GM12892 (cell line): ENCODE results near the gene EIF5AL1.
"Not testable (repeated sequence)": the region's sequence is repeated elsewhere in the genome, so short reads cannot be mapped to it uniquely, and the experiment has no call there.

ENCODE experiments used
- DNase-seq: peaks from one replicate; pipeline ENCODE4 v3.0.0; 2011; ENCODE audit not compliant: insufficient read length
- FAIRE-seq: peaks from 2 replicates; lab custom pipeline; 2011; peaks lifted over from hg19 to GRCh38; lab: Jason Lieb, UNC
- POLR2A ChIP-seq: IDR thresholded peaks from 2 replicates; pipeline ENCODE4 v1.6.1; 2011; ENCODE audit warnings: low read depth, low read length, control low read depth
- POLR2AphosphoS5 ChIP-seq: IDR thresholded peaks from 2 replicates; pipeline ENCODE4 v1.6.1; 2011; ENCODE audit warnings: low read depth, low read length, control low read depth
- TAF1 ChIP-seq: IDR thresholded peaks from 2 replicates; pipeline ENCODE4 v1.6.1; 2011; ENCODE audit warnings: low read depth, mild to moderate bottlenecking, control low read depth, low read length, borderline replicate concordance

Gene EIF5AL1

DNA sequence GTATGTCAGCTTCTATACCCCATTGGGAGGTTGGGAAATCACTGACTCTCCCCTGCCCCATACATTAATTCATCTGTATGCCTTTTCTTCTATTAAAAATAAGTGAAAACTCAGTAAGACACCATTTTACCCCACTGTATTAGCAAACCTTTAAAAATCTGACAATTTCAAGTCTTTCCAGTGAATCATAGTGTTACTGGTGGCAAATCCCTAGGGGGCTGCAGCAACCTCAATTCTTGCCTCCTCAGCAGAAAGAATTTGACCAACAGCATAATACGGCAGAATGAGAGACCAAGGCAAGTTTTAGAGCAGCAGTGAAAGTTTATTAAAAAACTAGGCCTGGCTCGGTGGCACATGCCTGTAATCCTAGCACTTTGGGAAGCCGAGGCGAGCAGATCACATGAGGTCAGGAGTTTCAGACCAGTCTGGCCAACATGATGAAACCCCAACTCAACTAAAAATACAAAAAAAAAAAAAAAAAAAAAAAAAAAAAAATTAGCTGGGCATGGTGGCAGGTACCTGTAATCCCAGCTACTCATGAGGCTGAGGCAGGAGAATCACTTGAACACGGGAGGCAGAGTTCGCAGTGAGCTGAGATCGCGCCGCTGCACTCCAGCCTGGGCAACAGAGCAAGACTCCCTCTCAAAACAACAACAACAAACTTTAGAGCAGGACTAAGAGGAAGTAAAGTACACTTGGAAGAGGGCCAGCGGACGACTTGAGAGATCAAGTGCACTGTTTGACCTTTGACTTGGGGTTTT is 21.0 kb downstream of the EIF5AL1 start:
- not testable (repeated sequence) for DNase-seq, FAIRE-seq

GRCh38 chr10:79533903-79534175 is 21.5 kb downstream of the EIF5AL1 start:
- not testable (repeated sequence) for DNase-seq, FAIRE-seq

GRCh38 chr10:79538311-79538710 is 26.0 kb downstream of the EIF5AL1 start:
- FAIRE-seq, DNase-seq: not testable (repeated sequence)

DNA sequence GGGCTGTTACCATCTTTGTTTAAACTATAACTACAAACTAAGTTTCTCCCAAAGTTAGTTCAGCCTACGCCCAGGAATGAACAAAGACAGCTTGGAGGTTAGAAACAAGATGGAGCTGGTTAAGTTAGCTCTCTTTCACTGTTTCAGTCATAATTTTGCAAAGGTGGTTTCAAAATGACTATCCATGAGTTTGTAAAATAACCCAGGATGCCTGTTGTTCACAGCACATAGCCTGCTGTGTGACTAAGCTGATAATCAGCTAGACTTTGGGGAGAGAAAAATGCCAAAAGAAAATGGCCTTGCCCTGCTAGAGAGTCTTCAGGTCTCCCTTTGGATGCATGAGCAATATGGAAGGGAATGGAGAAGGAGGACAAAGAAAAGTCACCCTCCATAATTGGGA is 28.6 kb downstream of the EIF5AL1 start:
- not testable (repeated sequence) for DNase-seq

GRCh38 chr10:79542626-79543025 is 30.3 kb downstream of the EIF5AL1 start:
- no peak for FAIRE-seq

More for the DNA sequence above, 28.6 kb downstream of the EIF5AL1 start:
- peak; percentile 73 for FAIRE-seq

GRCh38 chr10:79544408-79544807 is 32.1 kb downstream of the EIF5AL1 start:
- not testable (repeated sequence) for FAIRE-seq, DNase-seq

More at GRCh38 chr10:79542626-79543025, 30.3 kb downstream of the EIF5AL1 start:
- DNase-seq: no peak
- no peak for TF ChIP-seq POLR2AphosphoS5
- TF ChIP-seq TAF1: no peak
- no peak for TF ChIP-seq POLR2A

DNA sequence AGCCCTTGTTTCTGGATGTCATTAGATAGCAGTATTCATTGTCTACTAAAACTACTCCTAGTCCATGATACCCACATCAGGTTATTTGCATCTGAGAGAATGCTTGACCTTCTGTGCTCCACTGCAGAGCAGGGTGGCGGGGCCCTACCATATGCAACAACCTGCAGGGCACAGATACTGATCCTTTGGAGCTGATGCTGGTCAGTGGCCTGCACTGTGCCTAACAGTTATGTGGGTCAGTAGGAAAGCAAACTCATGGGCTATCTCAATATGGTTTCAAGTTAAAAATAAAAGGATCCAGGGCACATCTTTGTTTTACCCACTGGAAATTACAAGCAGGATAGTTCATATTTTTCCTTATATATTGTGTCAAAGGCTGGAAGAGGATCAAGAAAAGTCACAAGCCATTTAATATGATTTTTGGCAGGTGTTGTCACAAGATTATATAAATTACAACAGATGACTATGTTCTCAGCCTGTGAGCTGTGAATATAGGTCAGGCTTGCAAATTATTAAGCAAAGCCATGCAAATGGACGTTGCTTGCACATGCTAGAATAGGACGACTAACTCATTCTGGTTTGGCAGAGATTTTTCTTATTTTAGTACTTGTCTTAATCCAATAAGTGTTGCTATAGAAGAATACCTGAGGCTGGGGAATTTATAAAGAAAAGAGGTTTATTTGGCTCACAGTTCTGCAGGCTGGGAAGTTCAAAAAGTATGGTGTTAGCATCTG is 32.8 kb downstream of the EIF5AL1 start:
- DNase-seq, FAIRE-seq: not testable (repeated sequence)

GRCh38 chr10:79547128-79547527 is 34.8 kb downstream of the EIF5AL1 start:
- FAIRE-seq, DNase-seq: not testable (repeated sequence)

DNA sequence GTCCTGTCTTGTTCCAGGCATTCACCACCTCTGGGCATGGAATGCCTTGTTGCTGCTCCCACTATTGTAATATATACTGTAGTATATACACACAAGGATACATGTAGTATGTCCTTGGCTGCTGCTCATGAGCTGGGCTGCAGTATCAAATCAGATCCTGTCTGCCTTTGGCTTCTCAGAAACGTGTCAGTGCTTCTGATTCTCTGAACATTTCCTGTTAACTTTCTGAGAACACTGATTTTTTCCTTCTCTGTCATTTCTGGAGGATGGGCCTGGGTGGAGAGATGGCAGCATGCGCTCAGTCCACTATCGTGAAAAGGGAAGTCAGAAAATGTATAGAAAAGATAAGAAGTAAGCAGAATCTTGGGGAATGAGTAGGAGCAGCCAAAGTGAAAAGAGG is 35.6 kb downstream of the EIF5AL1 start:
- TF ChIP-seq POLR2AphosphoS5 (no peak), TAF1 (no peak), POLR2A (no peak)
- DNase-seq (no peak), FAIRE-seq (no peak)

GRCh38 chr10:79552143-79552542 is 39.8 kb downstream of the EIF5AL1 start:
- TF ChIP-seq POLR2A (no peak), TAF1 (no peak), POLR2AphosphoS5 (no peak)
- DNase-seq (no peak), FAIRE-seq (no peak)

DNA sequence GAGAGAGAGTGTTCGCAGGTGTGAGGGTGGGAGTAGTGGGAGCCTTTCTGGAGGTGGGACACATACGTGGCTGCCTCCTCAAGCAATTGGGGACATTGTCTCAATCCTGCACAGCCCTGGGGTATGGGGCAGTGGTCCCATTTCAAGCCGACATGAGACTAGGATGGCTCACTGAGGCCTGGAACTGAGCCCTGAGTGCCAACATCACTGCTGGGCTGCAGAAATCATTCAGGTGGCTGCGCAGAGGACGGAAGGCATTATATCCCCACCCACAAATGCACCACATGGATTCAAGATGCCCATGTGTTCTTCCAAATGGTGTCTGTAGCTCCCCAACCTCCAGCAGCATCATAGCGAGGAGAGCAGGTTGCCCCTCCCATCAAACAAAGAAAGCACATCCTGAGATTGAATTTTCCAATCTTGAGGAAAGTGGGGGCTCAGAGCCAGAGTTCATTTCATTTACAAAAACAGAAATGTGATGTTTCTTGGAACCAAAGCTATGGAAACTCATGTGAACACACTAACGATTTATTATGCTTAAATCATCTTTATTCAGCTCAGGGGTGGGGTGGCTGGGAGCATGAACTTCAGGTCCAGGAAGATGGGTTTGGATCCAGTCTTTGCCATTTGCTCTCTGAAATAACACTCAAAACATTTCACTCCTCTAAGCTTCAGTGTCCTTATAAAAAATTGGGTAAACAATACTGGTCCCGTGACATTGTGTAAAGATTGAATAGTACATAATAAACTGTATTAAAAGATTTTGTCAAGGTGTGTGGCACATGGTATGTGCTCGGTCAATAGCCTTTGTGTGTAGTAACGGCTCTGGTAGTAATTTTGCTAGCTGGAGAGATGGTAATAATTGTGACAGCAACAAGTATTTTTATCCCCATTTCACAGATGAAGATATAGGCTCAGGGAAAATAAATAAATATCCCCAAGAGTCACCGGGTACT is 43.3 kb downstream of the EIF5AL1 start:
- FAIRE-seq: no peak
- TF ChIP-seq POLR2A (no peak), POLR2AphosphoS5 (no peak), TAF1 (no peak)
- no peak for DNase-seq

DNA sequence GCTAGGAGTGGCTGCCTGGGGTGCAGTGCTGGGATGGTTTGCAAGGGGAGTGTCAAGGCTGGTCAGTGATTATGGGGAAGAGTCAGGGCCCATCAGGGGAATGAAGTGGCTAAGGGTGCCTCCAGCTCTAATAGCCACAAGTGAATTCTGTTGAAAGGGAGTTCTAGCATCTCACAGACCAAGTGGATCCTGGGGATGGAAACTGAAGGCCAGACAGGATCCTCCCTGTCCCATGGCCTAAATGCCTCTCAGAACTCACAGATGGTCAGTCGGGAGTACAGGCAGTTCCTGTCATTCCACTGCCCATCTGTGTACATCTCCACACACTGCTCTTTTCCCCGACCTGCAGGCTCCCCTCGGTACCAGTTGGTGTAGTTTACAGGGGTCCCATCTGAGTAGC is 44.6 kb downstream of the EIF5AL1 start:
- FAIRE-seq, DNase-seq: not testable (repeated sequence)

DNA sequence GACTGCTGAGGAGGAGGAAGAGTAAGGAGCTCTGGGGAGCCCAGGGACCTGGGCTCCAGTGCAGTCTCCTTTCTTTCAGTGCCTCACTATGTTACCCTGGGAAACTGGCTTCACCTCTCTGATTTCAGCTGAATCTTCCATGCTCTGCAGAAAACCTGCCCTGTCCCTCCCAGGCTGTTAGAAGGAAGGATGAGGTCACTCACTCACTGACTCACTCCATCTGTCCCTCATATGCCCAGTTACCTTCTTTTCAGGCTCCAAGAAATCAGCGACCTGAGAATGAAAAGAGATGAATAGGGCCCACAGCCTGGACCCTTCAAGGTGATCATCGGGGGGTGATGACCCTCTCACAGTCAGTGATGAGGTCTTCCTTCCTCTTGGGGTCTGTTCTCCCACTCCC is 47.4 kb downstream of the EIF5AL1 start:
- no peak for TF ChIP-seq POLR2AphosphoS5
- no peak for TF ChIP-seq POLR2A
- TF ChIP-seq TAF1: no peak
- no peak for FAIRE-seq
- no peak for DNase-seq
